ENCODE data around the gene LGALS9. TPM values are rescaled to one million over a fixed set of nuclear protein-coding genes. Genes with fewer than 3 reads are reported as not detected.
A peak's percentile ranks its signal among the peaks of the same experiment; 100 is the strongest.

LGALS9 gene
- total RNA-seq, result 34.3 TPM

- no peaks in the 10 kb centered on the region for H3K9me3 ChIP-seq
- H3K4me3 ChIP-seq, result peak within 1 kb of the TSS in 1 of 2 donors; percentile 51
- H3K36me3 ChIP-seq, result no peaks in the 10 kb centered on the region
- no peak for TF ChIP-seq CTCF (IDR thresholded peaks at IDR 0.05)
- no peaks in the 10 kb centered on the region for H3K27me3 ChIP-seq
- no peak for DNase-seq (ENCODE audit: low spot score in 2 of 2)
- peaks cover 2 to 12% of the 10 kb centered on the region in 2 donors for H3K4me1 ChIP-seq
- peak within 1 kb of the TSS; percentile 11 to 59 for H3K27ac ChIP-seq
- intact Hi-C loops (cut with DNase I), result no loop called here
These were observed at the start of gene LGALS9 for GRCh38 chr17:27630607-27631410. TSS of gene LGALS9 (plus strand) at chr17:27631188. CDS start at chr17:27631266, 78 bp downstream.

GRCh38 chr17:27582696-27583095 lies 48.3 kb upstream of the LGALS9 start:
- peaks cover 0 to 7% of the 10 kb centered on the region in 2 donors for H3K36me3 ChIP-seq
- H3K9me3 ChIP-seq, result no peaks in the 10 kb centered on the region
- H3K27me3 ChIP-seq, result no peaks in the 10 kb centered on the region
- no peak for TF ChIP-seq CTCF (IDR thresholded peaks at IDR 0.05)
- no peak overlapping the region for H3K4me3 ChIP-seq
- no peak overlapping the region for H3K27ac ChIP-seq
- H3K4me1 ChIP-seq, result peaks cover 3 to 4% of the 10 kb centered on the region in 2 donors
- no peak for DNase-seq (ENCODE audit: low spot score in 2 of 2)
- intact Hi-C loops (cut with DNase I), result no loop called here

GRCh38 chr17:27585153-27585681 lies 45.8 kb upstream of the LGALS9 start:
- Histone ChIP-seq H3K4me3 (no peak overlapping the region), H3K36me3 (peaks cover 0 to 12% of the 10 kb centered on the region in 2 donors), H3K9me3 (no peaks in the 10 kb centered on the region), H3K27ac (peak overlapping the region in 1 of 2 donors; percentile 60), H3K4me1 (peaks cover 3 to 4% of the 10 kb centered on the region in 2 donors), H3K27me3 (no peaks in the 10 kb centered on the region)
- intact Hi-C loops (cut with DNase I), result no loop called here
- no peak for DNase-seq (ENCODE audit: low spot score in 2 of 2)
- TF ChIP-seq CTCF (IDR thresholded peaks at IDR 0.05), result no peak

DNA sequence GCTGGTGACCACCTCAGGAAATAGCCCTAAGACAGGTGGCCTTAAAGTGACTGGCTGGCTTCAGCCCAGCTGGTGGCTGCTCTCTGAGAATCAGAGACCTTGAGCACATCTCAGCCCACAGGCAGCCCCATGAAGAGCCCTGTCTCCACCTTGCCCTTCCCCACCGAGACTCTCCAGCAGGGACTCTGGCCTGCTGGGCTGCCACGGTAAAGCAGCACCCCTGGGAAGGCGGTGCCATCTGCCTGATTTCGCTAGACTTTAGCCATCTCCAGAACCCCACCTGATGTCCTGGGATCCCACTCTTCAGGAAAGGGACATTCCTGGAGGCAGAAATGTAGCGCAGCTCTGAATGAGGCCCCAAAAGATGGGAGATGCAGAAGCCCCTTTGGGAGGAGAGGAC lies 45.2 kb upstream of the LGALS9 start:
- no peak for DNase-seq (ENCODE audit: low spot score in 2 of 2)
- Histone ChIP-seq H3K4me1 (peaks cover 3 to 4% of the 10 kb centered on the region in 2 donors), H3K27ac (peak overlapping the region in 1 of 2 donors; percentile 60), H3K9me3 (no peaks in the 10 kb centered on the region), H3K27me3 (no peaks in the 10 kb centered on the region), H3K36me3 (peaks cover 0 to 12% of the 10 kb centered on the region in 2 donors), H3K4me3 (no peak overlapping the region)
- TF ChIP-seq CTCF (IDR thresholded peaks at IDR 0.05), result no peak
- intact Hi-C loops (cut with DNase I), result no loop called here

GRCh38 chr17:27586203-27586721 lies 44.7 kb upstream of the LGALS9 start:
- Histone ChIP-seq H3K4me1 (peaks cover 3 to 4% of the 10 kb centered on the region in 2 donors), H3K9me3 (no peaks in the 10 kb centered on the region), H3K36me3 (peaks cover 0 to 12% of the 10 kb centered on the region in 2 donors), H3K27me3 (no peaks in the 10 kb centered on the region), H3K4me3 (no peak overlapping the region), H3K27ac (peak overlapping the region in 1 of 2 donors; percentile 60)
- DNase-seq (ENCODE audit: low spot score in 2 of 2), result no peak
- no peak for TF ChIP-seq CTCF (IDR thresholded peaks at IDR 0.05)
- intact Hi-C loops (cut with DNase I), result no loop called here

Data from ascending aorta (tissue), 2 donors.